GM18499 (cell line): ENCODE data around the gene ZNF730.
"Not testable (repeated sequence)": the region's sequence is repeated elsewhere in the genome, so short reads cannot be mapped to it uniquely, and the experiment has no call there.

Experiments used
- ATAC-seq: cut with Tn5 transposase; IDR thresholded peaks from one replicate; pipeline ENCODE4 v1.9.1; 2021; ENCODE audit warnings: moderate number of reproducible peaks; ENCODE audit not compliant: insufficient read depth, unreplicated experiment

ZNF730 gene

GRCh38 chr19:23116802-23117571 lies at the start of gene ZNF730:
Gene ZNF730 (plus strand): TSS chr19:23117025. CDS start chr19:23117174, 149 bp downstream.
- no peak for ATAC-seq

GRCh38 chr19:23070353-23071146 lies 46.3 kb upstream of the ZNF730 start:
- ATAC-seq, result no peak

GRCh38 chr19:23071147-23071511 lies 45.7 kb upstream of the ZNF730 start:
- ATAC-seq, result no peak

GRCh38 chr19:23075031-23075733 lies 41.6 kb upstream of the ZNF730 start:
- ATAC-seq, result no peak

GRCh38 chr19:23077776-23078175 lies 39.0 kb upstream of the ZNF730 start:
- ATAC-seq, result not testable (repeated sequence)

- no peak for ATAC-seq
Measured at GRCh38 chr19:23093832-23094231, 23.0 kb upstream of the ZNF730 start.

- no peak for ATAC-seq
Measured at GRCh38 chr19:23095418-23095817, 21.4 kb upstream of the ZNF730 start.

GRCh38 chr19:23098286-23098685 lies 18.5 kb upstream of the ZNF730 start:
- ATAC-seq, result no peak

- ATAC-seq, result no peak
Measured at GRCh38 chr19:23098988-23099387, 17.8 kb upstream of the ZNF730 start.

GRCh38 chr19:23099966-23100365 lies 16.9 kb upstream of the ZNF730 start:
- no peak for ATAC-seq

- no peak for ATAC-seq
Measured at GRCh38 chr19:23101241-23101640, 15.6 kb upstream of the ZNF730 start.

- no peak for ATAC-seq
Measured at GRCh38 chr19:23118400-23118799, 1.6 kb downstream of the ZNF730 start.

- not testable (repeated sequence) for ATAC-seq
Measured at GRCh38 chr19:23134211-23134610, 17.4 kb downstream of the ZNF730 start.

GRCh38 chr19:23145617-23146415 lies 29.0 kb downstream of the ZNF730 start:
- no peak for ATAC-seq

- ATAC-seq, result no peak
Measured at GRCh38 chr19:23160766-23161165, 43.9 kb downstream of the ZNF730 start.

GRCh38 chr19:23168286-23168685 lies 51.5 kb downstream of the ZNF730 start:
- not testable (repeated sequence) for ATAC-seq

- ATAC-seq, result no peak
Measured at GRCh38 chr19:23183251-23183650, 66.4 kb downstream of the ZNF730 start.

GRCh38 chr19:23190341-23190740 lies 73.5 kb downstream of the ZNF730 start:
- no peak for ATAC-seq
